SU-DHL-6 (cell line): Measurements from ENCODE around the gene MCEE.

ENCODE experiments used
- H2AFZ ChIP-seq: fragments of 200-600 bp; sonication (generic); 2 replicates; pipeline ENCODE4 v1.6.1; 2014; ENCODE audit warnings: low read depth, mild to moderate bottlenecking, moderate library complexity, mixed read lengths, antibody characterized with exemption, low read length; ENCODE audit not compliant: severe bottlenecking
- H3F3A ChIP-seq: fragments of 200-600 bp; shearing (Covaris generic); 2 replicates; pipeline ENCODE4 v1.6.0; 2016; ENCODE audit warnings: antibody characterized with exemption, mild to moderate bottlenecking; ENCODE audit not compliant: insufficient read depth
- H3K27ac ChIP-seq: fragments of 200-600 bp; sonication (generic); 2 replicates; pipeline ENCODE4 v1.5.1; 2016; ENCODE audit warnings: low read depth, mild to moderate bottlenecking, low read length, moderate library complexity, mixed read lengths
- H3K27me3 ChIP-seq: fragments of 200-600 bp; sonication (generic), shearing (Covaris generic); 2 replicates; pipeline ENCODE4 v1.6.0; 2014; ENCODE audit warnings: mild to moderate bottlenecking, low read length
- H3K36me3 ChIP-seq: fragments of 200-600 bp; sonication (generic); 2 replicates; pipeline ENCODE4 v1.6.1; 2014; ENCODE audit warnings: mild to moderate bottlenecking, low read length, mixed read lengths
- H3K4me2 ChIP-seq: fragments of 300-600, 200-600 bp; shearing (Covaris generic), sonication (generic); 2 replicates; pipeline ENCODE4 v1.6.0; 2014; ENCODE audit warnings: low read length, low read depth, mild to moderate bottlenecking; ENCODE audit not compliant: poor library complexity, severe bottlenecking
- H3K4me3 ChIP-seq: fragments of 200-600 bp; sonication (generic); 2 replicates; pipeline ENCODE4 v1.5.1; 2014; ENCODE audit warnings: antibody characterized with exemption, low read length, mild to moderate bottlenecking, mixed read lengths; ENCODE audit not compliant: insufficient read depth, poor library complexity, severe bottlenecking
- H3K79me2 ChIP-seq: fragments of 200-600 bp; sonication (generic); 2 replicates; pipeline ENCODE4 v1.6.1; 2014; ENCODE audit warnings: mild to moderate bottlenecking, low read length, moderate library complexity; ENCODE audit not compliant: insufficient read depth
- H3K9ac ChIP-seq: fragments of 200-600 bp; sonication (generic); 2 replicates; pipeline ENCODE4 v1.7.0; 2014; ENCODE audit warnings: mild to moderate bottlenecking, low read length
- H3K9me2 ChIP-seq: fragments of 200-600 bp; sonication (generic); replicated peaks from 2 replicates; pipeline ENCODE4 v1.6.1; 2014; ENCODE audit warnings: low read length; ENCODE audit not compliant: insufficient read depth
- H3K9me3 ChIP-seq: fragments of 200-600 bp; sonication (generic); 2 replicates; pipeline ENCODE4 v1.6.1; 2014; ENCODE audit warnings: low read length, mixed read lengths; ENCODE audit not compliant: insufficient read depth
- H4K20me1 ChIP-seq: fragments of 200-600 bp; sonication (generic); 2 replicates; pipeline ENCODE4 v1.6.1; 2014; ENCODE audit warnings: low read depth, mild to moderate bottlenecking, antibody characterized with exemption, low read length, moderate library complexity, mixed read lengths
- CTCF ChIP-seq: fragments of 200-600 bp; sonication (generic); IDR thresholded peaks from one replicate; pipeline ENCODE4 v1.5.1; 2017; ENCODE audit warnings: antibody characterized with exemption, mild to moderate bottlenecking, low read length, moderate library complexity; ENCODE audit not compliant: insufficient read depth, poor library complexity, severe bottlenecking
- EZH2phosphoT487 ChIP-seq: fragments of 200-600 bp; sonication (generic), shearing (Covaris generic); conservative IDR thresholded peaks from 2 replicates; pipeline ENCODE4 v1.6.1; 2018; ENCODE audit warnings: mild to moderate bottlenecking, antibody characterized with exemption, low read length, moderate library complexity, mixed read lengths

The MCEE gene

GRCh38 chr2:71060211-71060610 lies 69.8 kb downstream of the MCEE start:
- no peak overlapping the region for H2AFZ ChIP-seq
- no peak overlapping the region for H3K4me2 ChIP-seq
- no peaks in the 10 kb centered on the region for H3K36me3 ChIP-seq
- peaks cover 19% of the 10 kb centered on the region for H3F3A ChIP-seq
- no peak overlapping the region for H3K27ac ChIP-seq
- H3K79me2 ChIP-seq: no peaks in the 10 kb centered on the region
- no peaks in the 10 kb centered on the region for H3K27me3 ChIP-seq
- no peak overlapping the region for H3K4me3 ChIP-seq
- TF ChIP-seq EZH2phosphoT487 (no peak), CTCF (no peak)
- H3K9me2 ChIP-seq: no peaks in the 10 kb centered on the region
- H3K9me3 ChIP-seq: no peaks in the 10 kb centered on the region
- H4K20me1 ChIP-seq: no peaks in the 10 kb centered on the region
- H3K9ac ChIP-seq: no peak overlapping the region
